B cell (primary cell): ENCODE measurements around the gene OR4E2. TPM values are rescaled to one million over a fixed set of nuclear protein-coding genes. Genes with fewer than 3 reads are reported as not detected.

ENCODE experiments used
- ATAC-seq: fragments of 200-7000 bp; cut with Tn5 transposase; one replicate; pipeline ENCODE4 v1.10.0; 2021; ENCODE audit warnings: low read depth, mild to moderate bottlenecking, moderate number of reproducible peaks, moderate library complexity
- CTCF ChIA-PET: fragments of 350-600 bp; sonication (Branson Sonifier 250); formaldehyde crosslinking; loops from one replicate; lab custom pipeline; 2021; ENCODE audit warnings: antibody characterized with exemption, inconsistent platforms; lab: Charles Lee
- POLR2A ChIA-PET: fragments of 350-600 bp; sonication (Branson Sonifier 250); formaldehyde crosslinking; loops from one replicate; lab custom pipeline; 2021; ENCODE audit warnings: antibody characterized with exemption; lab: Charles Lee
- DNase-seq: peaks from one replicate; pipeline ENCODE4 v3.0.0; 2013
- H2AFZ ChIP-seq: 2 replicates; pipeline ENCODE4 v1.6.1; 2012; ENCODE audit warnings: mild to moderate bottlenecking, low read depth, low read length; ENCODE audit not compliant: insufficient read depth, poor library complexity, severe bottlenecking
- H3K27ac ChIP-seq, 2 donors: 1 replicate in 1 of 2; 2 replicates in 1 of 2; pipeline ENCODE4 v1.5.1; 2012 to 2013; ENCODE audit warnings: low read length in 2 of 2, mild to moderate bottlenecking in 2 of 2, moderate library complexity in 1 of 2
- H3K27me3 ChIP-seq, 4 experiments: fragments of 200-600 bp in 1 of 4; sonication (generic) in 1 of 4; replicated peaks in 1 of 4; 1 replicate in 2 of 4; 2 replicates in 2 of 4; pipeline versions ENCODE4 v1.6.1 to v1.7.0; 2013 to 2016; ENCODE audit warnings: low read length in 3 of 4, mild to moderate bottlenecking in 2 of 4, mixed read lengths in 1 of 4, moderate library complexity in 1 of 4; ENCODE audit not compliant: insufficient read depth in 4 of 4, control insufficient read depth in 3 of 4; ENCODE audit errors: control extremely low read depth in 1 of 4
- H3K36me3 ChIP-seq, 2 experiments: replicated peaks in 1 of 2; 1 replicate in 1 of 2; 2 replicates in 1 of 2; pipeline versions ENCODE4 v1.6.1 to v1.7.1; 2013; ENCODE audit warnings: low read length in 1 of 2; ENCODE audit not compliant: insufficient read depth in 2 of 2, control insufficient read depth in 1 of 2; ENCODE audit errors: control extremely low read depth in 1 of 2, extremely low read depth in 1 of 2
- H3K4me1 ChIP-seq, 2 donors: fragments of 200-600 bp in 1 of 2; sonication (generic) in 1 of 2; 1 replicate in 1 of 2; 2 replicates in 1 of 2; pipeline versions ENCODE4 v1.5.1 to v1.6.1; 2013 to 2017; ENCODE audit warnings: low read length in 2 of 2; ENCODE audit not compliant: control insufficient read depth in 2 of 2, insufficient read depth in 2 of 2
- H3K4me2 ChIP-seq: replicated peaks from 2 replicates; pipeline ENCODE3; 2012; ENCODE audit warnings: mild to moderate bottlenecking, low read depth, low read length; ENCODE audit not compliant: poor library complexity, severe bottlenecking
- H3K4me3 ChIP-seq, 5 experiments: fragments of 200-600 bp in 1 of 5; sonication (generic) in 1 of 5; 1 replicate in 3 of 5; 2 replicates in 2 of 5; pipeline versions ENCODE4 v1.5.1 to v1.7.0; 2011 to 2016; ENCODE audit warnings: low read length in 4 of 5, mild to moderate bottlenecking in 4 of 5, low read depth in 2 of 5, control low read depth in 1 of 5, moderate library complexity in 1 of 5; ENCODE audit not compliant: insufficient read depth in 1 of 5; ENCODE audit errors: control extremely low read depth in 1 of 5, extremely low read depth in 1 of 5
- H3K79me2 ChIP-seq: fragments of 200-600 bp; sonication (generic); one replicate; pipeline ENCODE4 v1.6.0; 2016; ENCODE audit warnings: low read length; ENCODE audit not compliant: control insufficient read depth, insufficient read depth
- H3K9ac ChIP-seq: fragments of 200-600 bp; sonication (generic); 2 replicates; pipeline ENCODE4 v1.6.1; 2017; ENCODE audit warnings: mild to moderate bottlenecking, low read length, moderate library complexity
- H3K9me3 ChIP-seq, 3 donors: one replicate each; pipeline versions ENCODE4 v1.6.1 to v1.7.1; 2013; ENCODE audit warnings: low read length in 2 of 3; ENCODE audit not compliant: control insufficient read depth in 2 of 3, insufficient read depth in 1 of 3; ENCODE audit errors: control extremely low read depth in 1 of 3
- H4K20me1 ChIP-seq: 2 replicates; pipeline ENCODE4 v1.6.0; 2012; ENCODE audit warnings: mild to moderate bottlenecking, low read length; ENCODE audit not compliant: insufficient read depth, control insufficient read depth, poor library complexity, severe bottlenecking
- H3K27ac Mint-ChIP-seq: one replicate; pipeline ENCODE4 v1.8.0; 2021; ENCODE audit warnings: mixed read lengths
- H3K27me3 Mint-ChIP-seq: one replicate; pipeline ENCODE4 v1.8.0; 2021; ENCODE audit warnings: mixed read lengths
- H3K4me1 Mint-ChIP-seq: one replicate; pipeline ENCODE4 v1.8.0; 2021; ENCODE audit warnings: mixed read lengths
- H3K4me3 Mint-ChIP-seq: one replicate; pipeline ENCODE4 v1.8.0; 2021; ENCODE audit warnings: mixed read lengths
- H3K9me3 Mint-ChIP-seq: one replicate; pipeline ENCODE4 v1.8.0; 2022; ENCODE audit warnings: mixed read lengths; ENCODE audit not compliant: insufficient read depth
- CTCF ChIP-seq: fragments of 200-600 bp; IDR thresholded peaks from one replicate; pipeline ENCODE4 v1.8.0; 2022; ENCODE audit warnings: antibody characterized with exemption, mild to moderate bottlenecking
- EZH2 ChIP-seq: IDR thresholded peaks from 2 replicates; pipeline ENCODE4 v1.6.1; 2012; ENCODE audit warnings: borderline replicate concordance, low read depth, mild to moderate bottlenecking, moderate library complexity, low read length; ENCODE audit not compliant: insufficient read depth, poor library complexity, severe bottlenecking
- WGBS: methylation state at CpG from one replicate; pipeline ENCODE4 v1.1.5; 2013; ENCODE audit warnings: missing lambda C conversion rate; ENCODE audit not compliant: insufficient coverage; 5-methylcytosine and 5-hydroxymethylcytosine counted together
- intact Hi-C: fragments of 100-400 bp; cut with micrococcal nuclease; formaldehyde crosslinking; loops from one replicate; pipeline ENCODE4 v1.10.0; 2022
- polyA plus RNA-seq: library from polyadenylated mRNA; depleted of rRNA; stranded (reverse); fragments of >200 nt; gene quantifications from 2 replicates; pipeline ENCODE4 v1.2.3, GENCODE V29; 2012
- total RNA-seq, 2 donors: library from RNA; stranded (reverse); fragments of 120-200 nt in 1 of 2; gene quantifications; 1 replicate in 1 of 2; 2 replicates in 1 of 2; pipeline versions ENCODE4 v1.2.3 to v1.2.4, GENCODE V29; 2013 to 2022

The OR4E2 gene
- total and polyA plus RNA-seq, 2 donors (not counting 1 experiment from before 2014, with no cell fraction given) = not detected

GRCh38 chr14:21642683-21643082 is 11.0 kb upstream of the OR4E2 start:
- no peaks in the 10 kb centered on the region for H4K20me1 ChIP-seq
- no peaks in the 10 kb centered on the region for H3K9me3 Mint-ChIP-seq
- no peaks in the 10 kb centered on the region for H3K79me2 ChIP-seq
- no peak overlapping the region for H3K4me2 ChIP-seq
- ATAC-seq (no peak), DNase-seq (no peak)
- no peak overlapping the region for H3K4me3 ChIP-seq
- ChIA-PET CTCF (no interaction called here), POLR2A (no interaction called here)
- H3K9ac ChIP-seq = no peak overlapping the region
- H3K4me1 Mint-ChIP-seq = no peaks in the 10 kb centered on the region
- TF ChIP-seq CTCF (no peak), EZH2 (no peak)
- no peaks in the 10 kb centered on the region for H3K9me3 ChIP-seq
- peaks cover 7% of the 10 kb centered on the region for H3K27me3 Mint-ChIP-seq
- H2AFZ ChIP-seq = no peak overlapping the region
- 57% methylated on average over 1 of the region's 3 CpGs for WGBS
- no peaks in the 10 kb centered on the region for H3K27me3 ChIP-seq
- no peak overlapping the region for H3K27ac ChIP-seq
- no peak overlapping the region for H3K27ac Mint-ChIP-seq
- H3K4me1 ChIP-seq = no peaks in the 10 kb centered on the region
- intact Hi-C loops = no loop called here
- H3K4me3 Mint-ChIP-seq = no peak overlapping the region
- H3K36me3 ChIP-seq = no peaks in the 10 kb centered on the region

- 29% methylated on average over 1 of the region's 5 CpGs for WGBS
- no peak overlapping the region for H3K4me3 ChIP-seq
- ATAC-seq = no peak
Measured at GRCh38 chr14:21643407-21643806, 10.2 kb upstream of the OR4E2 start.

More at GRCh38 chr14:21643407-21643806, 10.2 kb upstream of the OR4E2 start:
- peaks cover 7% of the 10 kb centered on the region for H3K27me3 Mint-ChIP-seq
- no peak overlapping the region for H3K4me2 ChIP-seq
- no peak overlapping the region for H3K4me3 Mint-ChIP-seq
- H4K20me1 ChIP-seq = no peaks in the 10 kb centered on the region
- CTCF ChIA-PET = no interaction called here
- H3K27ac Mint-ChIP-seq = no peak overlapping the region
- no peaks in the 10 kb centered on the region for H3K9me3 ChIP-seq
- no peak overlapping the region for H2AFZ ChIP-seq
- H3K9me3 Mint-ChIP-seq = no peaks in the 10 kb centered on the region
- H3K36me3 ChIP-seq = no peaks in the 10 kb centered on the region
- no peaks in the 10 kb centered on the region for H3K4me1 ChIP-seq
- H3K27me3 ChIP-seq = no peaks in the 10 kb centered on the region
- no peak for DNase-seq
- no peaks in the 10 kb centered on the region for H3K79me2 ChIP-seq
- no peaks in the 10 kb centered on the region for H3K4me1 Mint-ChIP-seq
- TF ChIP-seq CTCF = no peak
- TF ChIP-seq EZH2 = no peak
- intact Hi-C loops = no loop called here
- no peak overlapping the region for H3K27ac ChIP-seq
- no peak overlapping the region for H3K9ac ChIP-seq
- POLR2A ChIA-PET = no interaction called here
